Fibroblast of the aortic adventitia (primary cell): ENCODE results near the gene IL17RC. TPM values are rescaled to one million over a fixed set of nuclear protein-coding genes. Genes with fewer than 3 reads are reported as not detected.
"Not testable (repeated sequence)": the region's sequence is repeated elsewhere in the genome, so short reads cannot be mapped to it uniquely, and the experiment has no call there.

Source experiments
- DNase-seq: peaks from one replicate; pipeline ENCODE4 v3.0.0-alpha.2; 2010; ENCODE audit warnings: low read depth
- H3K4me3 ChIP-seq: 2 replicates; pipeline ENCODE4 v1.5.1; 2011; ENCODE audit warnings: low read depth, mild to moderate bottlenecking, control low read depth, low read length, moderate library complexity
- CTCF ChIP-seq: IDR thresholded peaks from 2 replicates; pipeline ENCODE4 v1.5.1; 2011; ENCODE audit warnings: mild to moderate bottlenecking, low read length, control low read depth, inconsistent platforms; ENCODE audit not compliant: insufficient read depth
- total RNA-seq: library from RNA; depleted of rRNA; stranded (reverse); fragments of >200 nt; gene quantifications from 2 replicates; pipeline ENCODE4 v1.2.3, GENCODE V29; 2012; ENCODE audit warnings: low replicate concordance

IL17RC gene
- 47.9 and 52.2 TPM in 2 replicates for total RNA-seq

GRCh38 chr3:9916734-9917680 lies at the start of gene IL17RC:
IL17RC (plus strand) TSS chr3:9917098; CDS start chr3:9917316, 218 bp downstream.
- DNase-seq, result peak; percentile 83
- TF ChIP-seq CTCF, result no peak
- peak within 1 kb of the TSS; percentile 72 for H3K4me3 ChIP-seq

GRCh38 chr3:9867106-9867505 lies 49.8 kb upstream of the IL17RC start:
- DNase-seq, result no peak
- no peak overlapping the region for H3K4me3 ChIP-seq
- no peak for TF ChIP-seq CTCF

GRCh38 chr3:9869955-9870354 lies 46.9 kb upstream of the IL17RC start:
- H3K4me3 ChIP-seq, result no peak overlapping the region
- TF ChIP-seq CTCF, result no peak
- DNase-seq, result no peak

GRCh38 chr3:9870978-9871377 lies 45.9 kb upstream of the IL17RC start:
- TF ChIP-seq CTCF, result no peak
- DNase-seq, result peak; percentile 74
- H3K4me3 ChIP-seq, result no peak overlapping the region

GRCh38 chr3:9872067-9872466 lies 44.8 kb upstream of the IL17RC start:
- H3K4me3 ChIP-seq, DNase-seq: not testable (repeated sequence)

DNA sequence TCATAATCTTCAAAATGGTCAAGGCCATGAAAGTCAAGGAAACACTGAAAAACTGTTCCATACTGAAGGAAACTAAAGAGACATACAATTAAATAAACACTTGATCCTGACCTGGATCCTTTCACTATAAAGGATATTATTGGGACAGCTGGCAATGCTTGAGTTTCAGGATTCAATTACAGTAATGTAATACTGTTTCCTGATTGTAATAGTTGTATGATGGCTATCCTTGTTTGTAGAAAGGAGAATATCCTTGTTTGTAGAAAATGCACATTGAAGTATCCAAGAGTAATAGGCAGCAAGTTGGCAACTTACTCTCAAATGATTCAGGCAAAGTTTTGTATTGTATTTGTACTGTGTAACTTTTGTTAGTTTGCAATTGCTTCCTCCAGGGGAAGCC lies 41.5 kb upstream of the IL17RC start:
- no peak for TF ChIP-seq CTCF
- no peak for DNase-seq
- H3K4me3 ChIP-seq, result no peak overlapping the region

DNA sequence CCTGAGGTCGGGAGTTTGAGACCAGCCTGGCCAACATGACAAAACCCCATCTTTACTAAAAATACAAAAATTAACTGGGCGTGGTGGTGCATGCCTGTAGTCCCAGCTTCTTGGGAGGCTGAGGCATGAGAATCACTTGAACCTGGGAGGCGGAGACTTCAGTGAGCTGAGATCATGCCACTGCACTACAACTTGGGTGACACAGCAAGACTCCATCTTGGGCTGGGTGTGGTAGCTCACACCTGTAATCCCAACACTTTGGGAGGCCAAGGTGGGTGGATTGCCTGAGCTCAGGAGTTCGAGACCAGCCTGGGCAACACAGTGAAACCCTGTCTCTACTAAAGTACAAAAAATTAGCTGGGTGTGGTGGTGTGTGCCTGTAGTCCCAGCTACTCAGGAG lies 40.6 kb upstream of the IL17RC start:
- H3K4me3 ChIP-seq, DNase-seq: not testable (repeated sequence)

- no peak for DNase-seq
- no peak for TF ChIP-seq CTCF
- H3K4me3 ChIP-seq, result no peak overlapping the region
Observed at GRCh38 chr3:9876991-9877390, 39.9 kb upstream of the IL17RC start.
